GM06990 (cell line): ENCODE results near the gene ZNF597.

Experiments
- DNase-seq: peaks from one replicate; pipeline ENCODE4 v3.0.0-alpha.2; 2011; ENCODE audit not compliant: insufficient read length; ENCODE audit errors: extremely low read depth
- H3K27me3 ChIP-seq: replicated peaks from 2 replicates; pipeline ENCODE4 v1.6.0; 2011; ENCODE audit warnings: low read length; ENCODE audit not compliant: control insufficient read depth, insufficient read depth
- H3K36me3 ChIP-seq: 2 replicates; pipeline ENCODE4 v1.5.1; 2011; ENCODE audit warnings: low read length; ENCODE audit not compliant: control insufficient read depth, insufficient read depth
- H3K4me3 ChIP-seq: replicated peaks from 2 replicates; pipeline ENCODE4 v1.5.1; 2011; ENCODE audit warnings: low read depth, mild to moderate bottlenecking, control low read depth, low read length
- TF ChIP-seq, protein P1 (sequence below): IDR thresholded peaks from 2 replicates; pipeline ENCODE4 v1.5.1; 2011; ENCODE audit warnings: low read length, control low read depth, mild to moderate bottlenecking, inconsistent platforms; ENCODE audit not compliant: insufficient read depth, poor library complexity, severe bottlenecking

Gene ZNF597

DNA sequence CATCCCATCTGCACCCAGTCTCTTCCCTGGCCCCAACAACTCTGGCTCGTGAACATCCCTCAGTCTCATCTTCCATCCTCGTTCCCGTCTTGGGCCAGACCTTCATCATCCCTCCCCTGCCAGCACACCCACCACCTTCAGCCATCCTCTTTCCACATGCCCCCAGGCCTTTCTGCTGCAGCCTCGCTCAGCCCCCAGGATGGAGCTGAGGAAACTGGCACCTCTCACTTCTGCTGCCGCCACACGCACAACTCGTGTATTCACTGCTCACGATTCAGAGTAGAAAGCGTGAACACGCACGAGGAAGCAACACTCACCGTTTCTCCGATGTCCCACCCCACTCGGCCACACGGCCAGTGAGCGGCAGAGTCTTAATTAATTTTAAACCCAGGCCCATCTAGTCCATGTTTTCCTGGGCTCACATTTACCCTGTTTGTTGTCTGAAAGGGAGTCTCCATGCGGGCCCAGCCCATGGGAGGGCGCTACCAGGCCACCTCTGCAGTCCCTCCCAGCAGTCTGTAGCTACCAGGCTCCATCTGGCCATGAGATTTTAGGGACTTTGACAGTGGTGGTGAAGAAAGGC lies 39.4 kb upstream of the ZNF597 start:
- DNase-seq, result no peak
- Histone ChIP-seq H3K27me3 (no peaks in the 10 kb centered on the region), H3K4me3 (no peak overlapping the region), H3K36me3 (peaks cover 37% of the 10 kb centered on the region)
- TF ChIP-seq, protein P1, sequence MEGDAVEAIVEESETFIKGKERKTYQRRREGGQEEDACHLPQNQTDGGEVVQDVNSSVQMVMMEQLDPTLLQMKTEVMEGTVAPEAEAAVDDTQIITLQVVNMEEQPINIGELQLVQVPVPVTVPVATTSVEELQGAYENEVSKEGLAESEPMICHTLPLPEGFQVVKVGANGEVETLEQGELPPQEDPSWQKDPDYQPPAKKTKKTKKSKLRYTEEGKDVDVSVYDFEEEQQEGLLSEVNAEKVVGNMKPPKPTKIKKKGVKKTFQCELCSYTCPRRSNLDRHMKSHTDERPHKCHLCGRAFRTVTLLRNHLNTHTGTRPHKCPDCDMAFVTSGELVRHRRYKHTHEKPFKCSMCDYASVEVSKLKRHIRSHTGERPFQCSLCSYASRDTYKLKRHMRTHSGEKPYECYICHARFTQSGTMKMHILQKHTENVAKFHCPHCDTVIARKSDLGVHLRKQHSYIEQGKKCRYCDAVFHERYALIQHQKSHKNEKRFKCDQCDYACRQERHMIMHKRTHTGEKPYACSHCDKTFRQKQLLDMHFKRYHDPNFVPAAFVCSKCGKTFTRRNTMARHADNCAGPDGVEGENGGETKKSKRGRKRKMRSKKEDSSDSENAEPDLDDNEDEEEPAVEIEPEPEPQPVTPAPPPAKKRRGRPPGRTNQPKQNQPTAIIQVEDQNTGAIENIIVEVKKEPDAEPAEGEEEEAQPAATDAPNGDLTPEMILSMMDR, result no peak

GRCh38 chr16:3481696-3482658 lies 38.7 kb upstream of the ZNF597 start:
- H3K36me3 ChIP-seq, result peaks cover 37% of the 10 kb centered on the region
- no peak for DNase-seq
- no peaks in the 10 kb centered on the region for H3K27me3 ChIP-seq
- TF ChIP-seq, protein P1, result no peak
- no peak overlapping the region for H3K4me3 ChIP-seq

- Histone ChIP-seq H3K36me3 (peaks cover 33% of the 10 kb centered on the region), H3K27me3 (no peaks in the 10 kb centered on the region), H3K4me3 (no peak overlapping the region)
- TF ChIP-seq, protein P1, result no peak
- no peak for DNase-seq
These were observed 37.8 kb upstream of the ZNF597 start for GRCh38 chr16:3480901-3481695.

DNA sequence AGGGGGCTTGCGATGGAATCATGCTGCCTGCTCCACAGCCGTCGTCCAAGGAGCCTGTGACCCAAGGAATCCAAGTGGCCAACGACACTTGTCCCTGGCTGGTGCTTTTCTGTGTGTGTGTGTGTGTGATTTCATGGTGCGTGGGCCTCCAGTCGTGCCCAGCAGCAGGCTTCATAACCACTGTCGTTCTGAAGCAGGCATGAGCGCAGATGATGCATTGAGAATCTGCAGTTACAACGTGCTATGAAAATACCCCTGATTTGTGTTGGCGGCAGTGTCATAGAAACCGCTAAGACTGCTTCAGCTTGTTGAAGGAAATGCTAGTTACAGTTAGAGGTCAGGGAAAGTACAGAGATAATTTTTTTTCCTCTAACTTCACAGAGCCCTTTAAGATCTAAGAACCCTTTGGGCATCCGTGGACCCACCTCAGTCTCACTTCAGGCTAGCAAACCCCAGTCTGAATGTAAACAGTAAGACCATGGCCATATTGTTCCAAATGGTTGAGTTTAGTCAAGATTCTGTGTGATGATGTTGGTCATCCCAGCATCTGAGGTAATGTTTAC lies 36.4 kb upstream of the ZNF597 start:
- Histone ChIP-seq H3K27me3 (no peaks in the 10 kb centered on the region), H3K36me3 (peaks cover 22% of the 10 kb centered on the region), H3K4me3 (no peak overlapping the region)
- no peak for DNase-seq
- TF ChIP-seq, protein P1, result no peak

DNA sequence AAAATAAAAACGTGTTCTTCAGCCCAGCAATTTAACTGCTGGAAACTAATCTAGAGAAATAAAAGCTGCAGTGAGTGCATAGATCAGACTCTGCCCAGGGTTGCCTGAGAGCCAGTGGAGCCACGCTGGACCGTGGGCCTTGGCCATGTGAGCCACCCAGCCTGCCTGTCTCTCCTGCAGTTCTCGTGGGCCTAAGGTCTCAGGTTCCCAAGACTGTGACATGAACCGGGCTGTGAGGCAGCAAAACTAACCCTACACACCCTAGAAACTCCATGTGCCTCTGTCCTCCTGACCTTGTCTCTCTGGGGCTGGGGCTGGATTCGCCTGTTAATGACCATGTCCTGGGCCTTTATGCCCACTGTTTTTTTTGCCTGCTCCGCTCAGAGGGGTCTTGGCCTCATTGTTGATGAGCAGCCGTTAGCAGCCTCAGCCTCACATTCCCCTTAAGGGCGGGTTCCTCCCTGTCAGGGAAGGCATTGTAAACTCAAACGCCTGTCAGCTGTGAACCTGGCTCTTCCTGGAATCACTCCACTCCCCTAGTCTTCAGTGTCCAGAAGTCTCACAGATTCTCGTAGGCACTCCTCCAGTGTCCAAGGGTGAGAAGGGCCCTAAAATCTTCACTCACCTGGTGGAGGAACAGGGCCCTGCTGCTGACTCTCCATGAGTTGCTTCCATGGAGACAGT lies 35.1 kb upstream of the ZNF597 start:
- Histone ChIP-seq H3K27me3 (no peaks in the 10 kb centered on the region), H3K36me3 (peaks cover 14% of the 10 kb centered on the region), H3K4me3 (no peak overlapping the region)
- DNase-seq, result no peak
- TF ChIP-seq, protein P1, result no peak
